Loucy (cell line): ENCODE measurements around the gene CLTCL1.

ENCODE experiments used
- CTCF ChIP-seq: fragments of 200-600 bp; sonication (generic); conservative IDR thresholded peaks from 2 replicates; pipeline ENCODE4 v1.5.1; 2014; ENCODE audit warnings: mild to moderate bottlenecking, antibody characterized with exemption, low read length
- EZH2phosphoT487 ChIP-seq: fragments of 200-600 bp; IDR thresholded peaks from 2 replicates; pipeline ENCODE4 v1.6.1; 2018; ENCODE audit warnings: antibody characterized with exemption, mild to moderate bottlenecking, moderate library complexity, borderline replicate concordance

- no peak for TF ChIP-seq CTCF
- TF ChIP-seq EZH2phosphoT487 = no peak
Measured at GRCh38 chr22:19175026-19175601, 116.4 kb downstream of the CLTCL1 start.
